ENCODE results near the gene PRKAR2B.

Gene PRKAR2B

GRCh38 chr7:107169120-107170050 lies 124.9 kb downstream of the PRKAR2B start:
- TF ChIP-seq ZFP30 (CRISPR knock-in tag; IDR thresholded peaks at IDR 0.05) (no peak), OSR1 (CRISPR knock-in tag; IDR thresholded peaks at IDR 0.05) (no peak), ZNF565 (CRISPR knock-in tag; conservative IDR thresholded peaks at IDR 0.05; ENCODE audit: low read depth) (no peak), PPARA (CRISPR knock-in tag; IDR thresholded peaks at IDR 0.05; ENCODE audit: borderline replicate concordance) (no peak), ZFP3 (CRISPR knock-in tag; IDR thresholded peaks at IDR 0.05) (no peak), BACH2 (CRISPR knock-in tag; IDR thresholded peaks at IDR 0.05; ENCODE audit: borderline replicate concordance) (no peak), ISL1 (CRISPR knock-in tag; IDR thresholded peaks at IDR 0.05) (no peak), RARB (CRISPR knock-in tag; IDR thresholded peaks at IDR 0.05) (peak; percentile 84), TSHZ2 (CRISPR knock-in tag; IDR thresholded peaks at IDR 0.05) (peak; percentile 66; the same call in 1 of the 2 replicates), CREB5 (CRISPR knock-in tag; IDR thresholded peaks at IDR 0.05; ENCODE audit: low read depth) (peak; percentile 61; the same call in 1 of the 2 replicates), ZNF8 (CRISPR knock-in tag; IDR thresholded peaks at IDR 0.05) (no peak), ESRRG (CRISPR knock-in tag; IDR thresholded peaks at IDR 0.05) (peak; percentile 79; the same call in 1 of the 2 replicates), GLIS3 (CRISPR knock-in tag; IDR thresholded peaks at IDR 0.05) (peak; percentile 66), PATZ1 (CRISPR knock-in tag; IDR thresholded peaks at IDR 0.05; ENCODE audit: borderline replicate concordance) (peak; percentile 94), POU6F1 (CRISPR knock-in tag; IDR thresholded peaks at IDR 0.05; ENCODE audit: borderline replicate concordance, low read depth) (no peak), CSDC2 (CRISPR knock-in tag; IDR thresholded peaks at IDR 0.05) (0 out of 2 replicates have a peak, but pooled peaks have one; percentile 43), ARNTL (CRISPR knock-in tag; IDR thresholded peaks at IDR 0.05; ENCODE audit: borderline replicate concordance, low read depth) (no peak), ZNF70 (CRISPR knock-in tag; IDR thresholded peaks at IDR 0.05) (no peak; the same call in 1 of the 2 replicates), SNAI2 (CRISPR knock-in tag; IDR thresholded peaks at IDR 0.05) (no peak), CSRNP3 (CRISPR knock-in tag; IDR thresholded peaks at IDR 0.05) (peak; percentile 82; the same call in 1 of the 2 replicates), ZC3H10 (CRISPR knock-in tag; IDR thresholded peaks at IDR 0.05) (peak; percentile 84), TOX (CRISPR knock-in tag; IDR thresholded peaks at IDR 0.05; ENCODE audit: borderline replicate concordance) (no peak), TCF4 (CRISPR knock-in tag; IDR thresholded peaks at IDR 0.05; ENCODE audit: borderline replicate concordance) (no peak)
- peak; percentile 68 for ATAC-seq
